Spleen (tissue), 7 donors: ENCODE measurements around the gene NPPC.

Experiments used
- CTCF ChIP-seq, 11 experiments: fragments of 200-600 bp in 7 of 11; fragments of 450-650 bp in 4 of 11; sonication (generic) in 4 of 11; IDR thresholded peaks in 8 of 11; conservative IDR thresholded peaks in 3 of 11; 1 replicate in 7 of 11; 2 replicates in 4 of 11; pipeline versions ENCODE4 v1.4.0 to v1.8.0; 2016 to 2021; ENCODE audit warnings: antibody characterized with exemption in 11 of 11, inconsistent platforms in 4 of 11, mild to moderate bottlenecking in 1 of 11
- POLR2AphosphoS5 ChIP-seq, 3 donors: sonication (generic); formaldehyde crosslinking; IDR thresholded peaks; one replicate each; pipeline ENCODE4 v1.5.1; 2017; ENCODE audit warnings: antibody characterized with exemption in 3 of 3
- donor health status: DM: no; HTN: no; CAD: no; lungs with moderate emphysema.
- donor health status: DM: no; HTN: no; CAD: no.
- donor health status: DM: no; HTN: no; CAD: no.

- no peak for TF ChIP-seq POLR2AphosphoS5 (IDR thresholded peaks at IDR 0.05)
- TF ChIP-seq CTCF (IDR thresholded peaks at IDR 0.05 in 8 of 11, conservative IDR thresholded peaks at IDR 0.05 in 3 of 11): no peak
Measured at GRCh38 chr2:231930593-231931281, 4.5 kb upstream of the NPPC start.
